Activated naive CD4-positive, alpha-beta T cell treated with anti-CD3 and anti-CD28 coated beads, Interleukin-2, amount 50 U/mL, for 16 hours (primary cell): ENCODE measurements around the gene CDK6.
"Not testable (repeated sequence)": the region's sequence is repeated elsewhere in the genome, so short reads cannot be mapped to it uniquely, and the experiment has no call there.

ENCODE experiments used
- DNase-seq: peaks from one replicate; pipeline ENCODE4 v3.0.0-alpha.2; 2020

CDK6 gene

GRCh38 chr7:92836489-92836999, at the start of gene CDK6:
TSS of gene CDK6 (minus strand) at chr7:92836573. CDS start at chr7:92833323, 3,250 bp downstream.
- peak; percentile 78 for DNase-seq

- not testable (repeated sequence) for DNase-seq
These were observed 49.7 kb upstream of the CDK6 start for GRCh38 chr7:92886039-92886438.

DNA sequence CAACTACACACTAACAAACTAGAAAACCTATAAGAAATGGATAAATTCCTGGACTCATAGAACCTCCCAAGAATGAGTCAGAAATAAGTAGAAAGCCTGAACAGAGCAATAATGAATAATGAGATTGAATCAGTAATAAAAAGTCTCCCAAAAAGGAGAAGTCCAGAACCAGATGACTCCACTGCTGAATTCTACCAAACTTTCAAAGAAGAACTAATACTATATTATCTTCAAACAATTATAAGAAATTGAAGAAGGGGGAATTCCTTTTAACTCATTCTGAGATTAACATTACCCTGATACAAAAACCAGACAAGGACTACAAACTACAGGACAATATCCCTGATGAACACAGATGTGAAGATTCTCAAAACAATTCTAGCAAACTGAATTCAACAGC, 47.8 kb upstream of the CDK6 start:
- DNase-seq = no peak

DNA sequence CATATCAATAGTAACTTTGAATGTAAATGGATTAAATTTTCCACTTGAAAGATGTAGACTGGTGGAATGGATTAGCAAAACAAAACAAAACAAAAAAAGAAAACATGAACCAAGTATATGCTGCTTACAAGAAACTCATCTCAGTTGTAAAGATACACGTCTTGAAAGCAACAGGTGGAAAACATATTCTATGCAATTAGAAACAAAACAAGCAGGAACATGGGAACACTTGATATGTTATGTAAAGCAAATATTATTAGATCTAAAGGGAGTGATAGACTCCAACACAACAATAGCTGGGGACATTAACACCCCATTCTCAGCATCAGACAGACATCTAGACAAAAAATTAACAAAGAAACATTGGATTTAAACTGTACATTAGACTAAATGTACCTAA, 46.4 kb upstream of the CDK6 start:
- no peak for DNase-seq

GRCh38 chr7:92881091-92881485, 44.7 kb upstream of the CDK6 start:
- no peak for DNase-seq

DNA sequence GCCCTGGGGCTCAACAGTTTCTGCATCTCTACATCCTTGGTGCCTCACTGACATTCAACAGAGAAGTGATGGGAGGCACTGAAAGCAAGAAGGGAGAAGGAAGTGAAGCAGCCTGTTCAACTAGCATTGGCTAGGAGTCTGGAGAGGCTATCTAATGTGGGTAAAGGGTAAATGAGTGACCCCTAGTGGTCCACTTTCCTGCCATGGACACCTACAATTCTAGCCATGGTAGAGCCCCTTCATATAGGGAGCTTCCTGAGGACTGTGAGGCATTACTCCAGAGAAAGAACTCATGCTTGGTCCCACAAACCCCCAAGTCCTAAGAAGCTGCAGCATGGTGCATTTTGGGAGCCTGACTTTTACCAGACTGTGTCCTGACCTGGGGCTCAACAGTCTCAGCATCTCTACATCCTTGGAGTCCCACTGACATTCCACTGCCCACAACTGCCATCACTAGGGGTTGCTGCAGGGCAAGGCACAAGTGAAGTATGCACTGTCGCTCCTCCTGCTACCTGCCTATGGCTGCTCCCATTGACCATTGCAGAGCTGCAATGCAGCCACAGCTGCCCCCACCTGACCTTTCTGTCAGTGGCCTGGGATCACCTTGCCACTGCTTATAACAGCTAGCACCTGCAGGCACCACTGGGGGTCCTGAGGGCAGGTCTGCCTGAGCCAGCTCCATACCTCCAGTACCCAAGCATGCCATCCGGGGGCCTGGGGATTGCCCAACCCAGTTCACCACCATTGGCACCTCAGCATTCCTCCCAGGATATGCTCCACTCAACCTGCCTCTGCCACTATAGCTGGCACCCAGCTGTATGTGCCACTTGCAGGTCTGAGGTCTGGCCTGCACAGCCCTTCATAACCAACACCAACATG, 44.1 kb upstream of the CDK6 start:
- no peak for DNase-seq

GRCh38 chr7:92877367-92877766, 41.0 kb upstream of the CDK6 start:
- no peak for DNase-seq

DNA sequence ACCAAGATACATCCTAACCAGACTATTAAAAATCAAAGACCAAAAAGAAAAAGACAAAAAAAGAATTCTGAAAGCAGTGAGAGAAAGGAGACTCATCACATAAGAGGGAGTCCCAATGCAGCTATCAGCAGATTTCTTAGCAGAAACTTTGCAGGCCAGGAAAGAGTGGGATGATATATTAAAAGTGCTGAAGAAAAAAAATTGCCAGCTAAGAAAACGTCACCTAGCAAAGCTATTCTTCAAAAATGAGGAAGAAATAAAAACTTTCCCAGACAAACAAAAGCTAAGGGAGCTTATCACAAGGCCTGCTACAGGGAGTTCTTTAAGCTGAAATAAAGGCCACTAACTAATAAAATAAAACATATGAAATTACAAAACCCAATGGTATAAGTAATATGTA, 40.5 kb upstream of the CDK6 start:
- no peak for DNase-seq

- DNase-seq = no peak
These were observed 39.3 kb upstream of the CDK6 start for GRCh38 chr7:92875719-92876118.

DNA sequence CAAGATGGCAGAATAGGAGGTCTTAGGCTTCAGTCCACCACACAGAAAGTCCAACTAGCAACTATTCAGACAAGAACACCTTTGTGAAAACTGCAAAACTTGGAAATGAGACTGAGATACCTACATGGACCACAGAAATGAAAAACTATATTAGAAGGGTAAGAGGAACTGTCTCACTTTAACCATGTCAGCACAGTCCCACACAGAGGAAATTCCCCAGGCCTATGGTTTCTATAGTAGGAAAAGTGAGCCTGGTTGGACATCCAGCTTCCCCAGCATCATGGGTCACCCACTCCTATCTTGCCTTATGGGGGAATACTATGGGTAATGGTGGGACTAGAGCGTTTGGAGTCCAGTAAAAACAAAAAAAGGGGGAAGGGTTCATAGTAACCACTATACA, 38.8 kb upstream of the CDK6 start:
- no peak for DNase-seq

DNA sequence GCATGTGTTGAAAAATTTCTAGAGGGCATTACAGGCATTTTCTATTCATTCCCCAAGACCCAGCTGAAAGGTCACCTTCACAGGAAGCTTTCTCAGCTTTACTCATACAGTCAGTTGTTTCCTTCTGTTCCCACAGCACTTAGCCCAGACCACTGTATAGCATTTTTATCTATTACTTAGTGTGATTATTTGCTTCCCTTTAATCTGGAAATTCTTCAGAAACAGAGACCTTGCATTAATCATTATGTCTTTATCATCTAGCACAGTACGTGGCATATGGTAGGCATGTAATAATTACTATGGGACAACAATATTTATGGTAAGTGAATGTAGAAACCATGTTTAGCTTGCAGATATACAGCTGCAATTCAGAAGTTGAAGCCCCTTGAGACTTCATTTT, 38.2 kb upstream of the CDK6 start:
- DNase-seq = no peak

GRCh38 chr7:92873776-92874175, 37.4 kb upstream of the CDK6 start:
- no peak for DNase-seq

DNA sequence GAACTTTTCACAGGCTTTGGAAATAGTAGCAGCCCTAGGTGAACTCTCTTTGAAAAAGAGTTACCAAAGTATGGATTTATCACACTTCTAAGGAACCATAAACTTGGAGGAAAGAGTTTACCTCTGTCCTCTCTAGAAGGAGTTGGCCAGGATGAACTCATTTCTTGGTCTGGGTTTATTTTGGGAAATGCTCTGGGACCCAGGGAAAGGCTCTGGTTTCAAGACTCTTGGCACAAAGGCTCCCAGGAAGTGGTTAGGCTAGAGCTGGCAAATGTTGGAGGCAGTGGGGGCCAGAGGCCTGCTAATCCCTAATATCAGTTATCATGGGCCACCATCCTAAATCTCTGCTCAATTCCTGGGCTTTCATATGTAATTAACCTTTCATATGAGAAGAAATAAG, 36.3 kb upstream of the CDK6 start:
- DNase-seq = no peak

DNA sequence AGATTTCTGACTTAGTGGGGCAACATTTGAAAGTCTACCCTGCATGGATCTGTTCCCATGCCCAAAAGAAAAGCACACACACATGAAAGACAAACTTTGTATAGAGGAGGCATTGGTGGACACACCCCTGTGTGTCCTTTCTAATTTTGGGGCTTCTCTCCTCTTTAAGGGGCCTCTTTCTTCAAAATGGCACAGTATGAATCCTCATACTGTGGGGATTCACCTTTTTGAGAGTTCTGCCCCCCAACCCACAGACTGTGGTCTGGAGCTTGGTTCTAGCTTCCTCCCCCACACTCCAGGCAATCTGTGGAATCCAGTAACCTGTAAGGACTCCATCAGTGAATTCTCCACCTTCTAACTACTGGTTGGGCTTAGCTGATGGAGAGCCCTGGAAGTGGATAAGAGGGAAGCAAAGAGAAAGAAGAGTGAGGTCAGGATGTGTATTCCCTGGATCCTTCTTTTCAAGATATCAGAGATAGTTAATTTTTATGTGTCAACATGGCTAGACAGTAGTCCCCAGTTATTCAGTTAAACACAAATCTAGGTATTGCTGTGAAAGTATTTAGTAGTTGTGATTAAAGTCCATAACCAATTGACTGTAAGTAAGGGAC, 32.4 kb upstream of the CDK6 start:
- DNase-seq = no peak

- DNase-seq = not testable (repeated sequence)
These were observed 27.8 kb upstream of the CDK6 start for GRCh38 chr7:92864169-92864568.

GRCh38 chr7:92856436-92856835, 20.1 kb upstream of the CDK6 start:
- no peak for DNase-seq

DNA sequence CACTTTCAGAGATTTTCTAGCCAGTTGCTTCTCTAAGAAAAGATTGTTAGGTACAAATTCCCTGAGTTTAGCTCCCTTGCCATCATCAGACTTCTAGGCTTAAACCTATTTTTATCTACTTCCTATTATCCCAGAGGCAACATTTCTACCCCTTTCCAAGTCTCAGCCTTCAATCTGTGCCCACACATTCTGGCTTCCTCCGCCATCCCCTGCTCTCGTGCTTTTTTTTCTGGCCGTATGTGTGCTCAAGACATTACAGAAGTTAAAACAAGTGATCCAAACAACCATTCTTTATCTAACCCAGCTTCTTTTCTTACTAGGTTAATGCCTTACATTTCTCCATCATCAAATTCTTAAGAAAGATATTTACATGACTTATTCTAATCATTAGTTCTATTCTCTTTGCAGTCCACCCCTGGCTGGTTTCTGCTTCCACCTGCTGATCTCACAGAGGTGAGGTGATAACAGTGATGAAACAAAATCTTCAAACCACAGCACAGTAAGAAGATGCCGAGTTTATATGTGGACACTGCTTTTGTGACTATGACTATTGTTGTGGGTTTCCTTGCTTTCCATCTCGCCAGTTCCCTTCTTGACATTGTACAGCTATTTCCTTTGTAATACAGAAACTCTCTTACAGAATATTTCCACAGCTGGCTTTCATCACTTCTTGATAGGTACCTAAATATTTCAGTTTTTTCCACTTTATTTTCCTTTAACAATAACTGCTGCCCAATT, 18.3 kb upstream of the CDK6 start:
- DNase-seq = no peak

GRCh38 chr7:92851732-92852131, 15.4 kb upstream of the CDK6 start:
- no peak for DNase-seq

- DNase-seq = no peak
These were observed 14.1 kb upstream of the CDK6 start for GRCh38 chr7:92850516-92850915.

- no peak for DNase-seq
These were observed 12.9 kb upstream of the CDK6 start for GRCh38 chr7:92849322-92849721.

GRCh38 chr7:92848851-92849250, 12.5 kb upstream of the CDK6 start:
- DNase-seq = no peak

GRCh38 chr7:92848441-92848840, 12.1 kb upstream of the CDK6 start:
- DNase-seq = no peak

- no peak for DNase-seq
These were observed 10.9 kb upstream of the CDK6 start for GRCh38 chr7:92847305-92847704.

- no peak for DNase-seq
These were observed 9.4 kb upstream of the CDK6 start for GRCh38 chr7:92845736-92846135.
